HFFc6 (cell line): ENCODE results near the gene IFI27L2. TPM values are rescaled to one million over a fixed set of nuclear protein-coding genes. Genes with fewer than 3 reads are reported as not detected.

Source experiments
- DNase-seq: peaks from one replicate; pipeline ENCODE4 v3.0.0-alpha.2; 2018
- H3K27ac Mint-ChIP-seq: 2 replicates; pipeline ENCODE4 v1.8.0; 2020; ENCODE audit warnings: mild to moderate bottlenecking, mixed read lengths
- H3K27me3 Mint-ChIP-seq: 2 replicates; pipeline ENCODE4 v1.8.0; 2021; ENCODE audit warnings: mild to moderate bottlenecking, moderate library complexity, mixed read lengths; ENCODE audit not compliant: insufficient read depth
- H3K36me3 Mint-ChIP-seq: 2 replicates; pipeline ENCODE4 v1.8.0; 2021; ENCODE audit warnings: low read depth, mixed read lengths
- H3K4me1 Mint-ChIP-seq: 2 replicates; pipeline ENCODE4 v1.8.0; 2020; ENCODE audit warnings: low read depth, mixed read lengths
- H3K4me3 Mint-ChIP-seq: 2 replicates; pipeline ENCODE4 v1.8.0; 2020; ENCODE audit warnings: mild to moderate bottlenecking, moderate library complexity, mixed read lengths
- H3K9me3 Mint-ChIP-seq: 2 replicates; pipeline ENCODE4 v1.8.0; 2020; ENCODE audit warnings: mild to moderate bottlenecking, mixed read lengths
- total RNA-seq, 6 experiments: library from RNA; stranded (reverse); fragmentation: NEBNext Ultra II Directional; extraction: Animal tissue kit (Norgen Biotek cat#: 25700); gene quantifications; 2 replicates in 1 of 6; 3 replicates in 5 of 6; pipeline ENCODE4 v1.2.3, GENCODE V29; 2021
- TF ChIP-seq, protein P1 (sequence below): fragments of 200-600 bp; sonication (generic); IDR thresholded peaks from 2 replicates; pipeline ENCODE4 v1.5.0; 2021; ENCODE audit warnings: antibody characterized with exemption, mild to moderate bottlenecking

IFI27L2 gene
- total RNA-seq, 6 experiments from 2014 or later, result 150 to 180 (median 171) TPM

DNA sequence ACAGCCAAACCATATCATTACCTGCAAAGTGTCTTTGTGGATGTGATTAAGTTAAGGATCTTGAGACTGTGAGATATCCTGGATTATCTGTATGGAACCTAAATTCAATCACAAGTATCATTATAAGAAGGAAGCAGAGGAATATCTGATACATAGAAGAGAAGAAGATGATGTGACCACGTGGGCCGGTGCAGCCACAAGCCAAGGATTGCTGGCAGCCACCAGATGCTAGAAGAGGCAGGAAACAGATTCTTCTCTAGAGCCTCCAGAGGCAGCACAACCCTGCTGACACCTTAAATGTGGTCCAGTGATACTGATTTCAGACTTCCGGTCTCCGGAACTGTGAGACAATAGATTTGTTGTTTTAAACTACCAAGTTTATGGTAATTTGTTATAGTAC lies 6.1 kb upstream of the IFI27L2 start:
- Mint-ChIP-seq H3K27me3 (peaks cover 13% of the 10 kb centered on the region), H3K4me1 (peaks cover 5% of the 10 kb centered on the region), H3K4me3 (no peak overlapping the region), H3K27ac (no peak overlapping the region), H3K9me3 (peaks cover 10% of the 10 kb centered on the region; the same call in 1 of the 2 replicates), H3K36me3 (peaks cover 9% of the 10 kb centered on the region; the same call in 1 of the 2 replicates)
- no peak for DNase-seq
- TF ChIP-seq, protein P1, sequence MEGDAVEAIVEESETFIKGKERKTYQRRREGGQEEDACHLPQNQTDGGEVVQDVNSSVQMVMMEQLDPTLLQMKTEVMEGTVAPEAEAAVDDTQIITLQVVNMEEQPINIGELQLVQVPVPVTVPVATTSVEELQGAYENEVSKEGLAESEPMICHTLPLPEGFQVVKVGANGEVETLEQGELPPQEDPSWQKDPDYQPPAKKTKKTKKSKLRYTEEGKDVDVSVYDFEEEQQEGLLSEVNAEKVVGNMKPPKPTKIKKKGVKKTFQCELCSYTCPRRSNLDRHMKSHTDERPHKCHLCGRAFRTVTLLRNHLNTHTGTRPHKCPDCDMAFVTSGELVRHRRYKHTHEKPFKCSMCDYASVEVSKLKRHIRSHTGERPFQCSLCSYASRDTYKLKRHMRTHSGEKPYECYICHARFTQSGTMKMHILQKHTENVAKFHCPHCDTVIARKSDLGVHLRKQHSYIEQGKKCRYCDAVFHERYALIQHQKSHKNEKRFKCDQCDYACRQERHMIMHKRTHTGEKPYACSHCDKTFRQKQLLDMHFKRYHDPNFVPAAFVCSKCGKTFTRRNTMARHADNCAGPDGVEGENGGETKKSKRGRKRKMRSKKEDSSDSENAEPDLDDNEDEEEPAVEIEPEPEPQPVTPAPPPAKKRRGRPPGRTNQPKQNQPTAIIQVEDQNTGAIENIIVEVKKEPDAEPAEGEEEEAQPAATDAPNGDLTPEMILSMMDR, result no peak

DNA sequence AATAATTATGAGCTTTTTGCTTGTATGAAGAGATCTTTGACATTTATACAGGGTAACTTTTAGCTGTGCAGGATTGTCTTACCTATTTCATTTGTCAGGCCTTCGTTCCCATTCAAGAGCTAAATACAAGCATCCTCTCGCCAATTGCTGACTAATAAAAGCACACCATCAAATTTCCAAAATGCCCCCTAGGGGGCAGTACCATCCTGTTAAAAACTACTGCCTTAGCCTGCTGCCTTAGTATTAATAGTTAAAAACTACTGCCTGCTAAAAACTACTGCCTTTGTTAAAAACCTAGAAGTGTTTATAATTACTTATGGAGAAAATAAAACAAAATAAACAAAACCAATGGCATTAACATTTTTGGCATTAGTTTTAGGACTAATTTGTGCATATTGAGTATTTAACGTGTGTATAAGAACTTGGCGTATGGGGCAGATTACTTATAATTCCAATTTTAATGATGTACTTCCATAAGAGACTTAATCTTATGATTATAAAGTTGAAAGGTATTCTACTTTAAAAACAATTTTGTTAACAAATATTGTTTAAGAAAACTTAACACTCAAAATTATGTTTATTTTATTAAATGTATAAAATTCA lies 3.0 kb upstream of the IFI27L2 start:
- TF ChIP-seq, protein P1, result peak; percentile 95
- Mint-ChIP-seq H3K36me3 (peaks cover 10% of the 10 kb centered on the region), H3K4me1 (peaks cover 23% of the 10 kb centered on the region), H3K27ac (no peak overlapping the region), H3K27me3 (peaks cover 4% of the 10 kb centered on the region; the same call in 1 of the 2 replicates), H3K9me3 (peaks cover 10% of the 10 kb centered on the region; the same call in 1 of the 2 replicates), H3K4me3 (no peak overlapping the region)
- peak; percentile 61 for DNase-seq

DNA sequence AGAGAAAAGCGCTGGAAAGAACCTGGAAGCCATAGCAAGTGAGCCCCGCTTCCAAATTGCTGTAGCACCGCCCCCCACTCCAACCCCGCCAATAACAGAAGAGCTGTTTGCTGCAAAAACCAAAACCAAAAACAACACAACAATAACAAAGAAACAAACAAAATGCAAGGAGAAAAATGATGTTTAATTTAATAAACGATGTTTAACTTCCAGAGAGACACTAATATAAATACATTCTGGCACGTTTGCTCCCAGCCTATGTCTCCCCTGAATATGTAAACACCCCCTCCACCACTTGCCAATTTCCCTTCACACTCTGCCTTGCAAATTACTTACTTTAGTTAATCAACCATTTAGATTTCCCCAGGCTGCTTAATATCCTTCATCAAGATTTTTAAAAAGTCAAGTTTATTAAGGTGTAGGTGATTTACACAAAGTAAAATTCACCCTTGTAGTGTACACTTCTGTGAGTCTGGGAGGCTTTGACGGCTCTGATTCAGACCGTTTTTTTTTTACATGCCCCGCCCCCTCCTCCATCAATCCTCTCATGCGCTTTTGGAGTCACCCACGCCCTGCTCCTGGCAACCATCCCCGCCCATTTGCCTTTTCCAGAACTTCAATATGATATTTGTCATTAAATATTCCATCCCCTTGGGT lies 482 bp upstream of the IFI27L2 start:
- Mint-ChIP-seq H3K4me3 (peak overlapping the region; percentile 91), H3K4me1 (peaks cover 19% of the 10 kb centered on the region), H3K27me3 (no peaks in the 10 kb centered on the region; the same call in 1 of the 2 replicates), H3K36me3 (peaks cover 10% of the 10 kb centered on the region; the same call in 1 of the 2 replicates), H3K9me3 (peaks cover under 1% of the 10 kb centered on the region; the same call in 1 of the 2 replicates), H3K27ac (peak overlapping the region; percentile 73)
- DNase-seq, result no peak
- TF ChIP-seq, protein P1, result 0 out of 2 replicates have a peak, but pooled peaks have one; percentile 30

DNA sequence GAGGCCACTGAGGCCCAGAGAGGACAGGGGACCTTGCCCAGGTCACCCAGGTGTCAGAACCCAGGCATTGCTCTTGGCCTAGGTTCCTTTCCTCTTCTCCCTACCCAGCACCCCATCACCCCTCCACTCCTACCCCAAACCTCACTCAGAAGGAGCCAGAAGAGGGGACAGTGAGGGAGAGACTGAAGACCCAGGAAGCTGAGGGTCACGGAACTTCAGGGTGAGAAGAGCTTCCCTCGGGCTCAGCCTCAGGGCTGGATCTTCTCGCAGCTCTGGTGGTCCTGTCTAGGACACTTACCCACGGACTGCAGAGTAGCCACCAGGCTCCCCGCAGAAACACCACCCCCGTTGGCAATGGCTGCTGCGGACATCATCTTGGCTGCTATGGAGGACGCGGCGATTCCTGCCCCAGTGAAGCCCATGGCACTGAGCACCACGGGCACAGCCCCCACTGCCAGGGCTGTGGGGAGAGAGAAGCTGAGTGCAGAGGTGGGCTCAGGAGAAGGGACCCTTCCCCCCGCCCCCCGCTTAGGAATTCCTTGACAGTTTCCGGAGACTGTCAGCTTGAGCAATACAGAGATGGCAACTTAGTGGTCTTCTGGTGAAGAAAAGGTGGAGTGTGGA lies 1.1 kb downstream of the IFI27L2 start:
- H3K36me3 Mint-ChIP-seq, result peaks cover 10% of the 10 kb centered on the region; the same call in 1 of the 2 replicates
- H3K4me1 Mint-ChIP-seq, result peaks cover 19% of the 10 kb centered on the region
- peak overlapping the region; percentile 73 for H3K27ac Mint-ChIP-seq
- H3K27me3 Mint-ChIP-seq, result no peaks in the 10 kb centered on the region; the same call in 1 of the 2 replicates
- no peaks in the 10 kb centered on the region for H3K9me3 Mint-ChIP-seq
- no peak for DNase-seq
- TF ChIP-seq, protein P1, result no peak
- peak overlapping the region; percentile 91 for H3K4me3 Mint-ChIP-seq

DNA sequence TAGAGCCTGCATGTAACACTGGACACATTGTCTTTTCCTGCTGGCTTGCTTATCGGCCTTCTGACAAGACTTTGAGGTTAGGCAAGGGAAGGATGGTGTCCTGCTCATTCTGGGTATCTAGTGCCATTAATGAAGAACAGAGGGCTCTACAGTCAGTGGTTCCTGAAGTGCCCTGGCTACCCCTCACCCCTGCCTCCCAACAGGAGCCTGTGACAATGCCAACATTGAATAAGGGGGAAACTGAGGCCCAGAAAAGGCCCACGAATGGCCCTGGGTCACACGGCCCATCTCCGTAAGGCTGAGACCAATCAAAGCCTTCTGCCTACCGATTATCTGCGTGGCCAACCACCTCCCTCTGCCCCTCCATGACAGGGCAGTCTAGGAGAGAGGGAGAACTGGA lies 2.1 kb downstream of the IFI27L2 start:
- Mint-ChIP-seq H3K4me1 (peaks cover 19% of the 10 kb centered on the region), H3K27me3 (no peaks in the 10 kb centered on the region; the same call in 1 of the 2 replicates), H3K27ac (no peak overlapping the region), H3K4me3 (no peak overlapping the region), H3K9me3 (no peaks in the 10 kb centered on the region), H3K36me3 (peaks cover 10% of the 10 kb centered on the region; the same call in 1 of the 2 replicates)
- TF ChIP-seq, protein P1, result no peak
- no peak for DNase-seq
